ENCODE data around the gene BNIP3. TPM values are rescaled to one million over a fixed set of nuclear protein-coding genes. Genes with fewer than 3 reads are reported as not detected.
"Not testable (repeated sequence)": the region's sequence is repeated elsewhere in the genome, so short reads cannot be mapped to it uniquely, and the experiment has no call there.

Gene BNIP3
- polyA plus RNA-seq, 1 donor = 50.6 TPM

- no peak for DNase-seq
- Histone ChIP-seq H3K4me1 (ENCODE audit: control insufficient read depth, insufficient read depth, low read length) (no peaks in the 10 kb centered on the region), H3K27ac (ENCODE audit: low read length) (no peak overlapping the region), H3K9me3 (ENCODE audit: control insufficient read depth, low read depth, low read length) (no peaks in the 10 kb centered on the region), H3K36me3 (ENCODE audit: control insufficient read depth, insufficient read depth, low read length) (peaks cover 7% of the 10 kb centered on the region), H3K27me3 (ENCODE audit: control insufficient read depth, insufficient read depth, low read length) (no peaks in the 10 kb centered on the region), H3K4me3 (ENCODE audit: low read length) (no peak overlapping the region)
- WGBS (ENCODE audit: insufficient coverage, low lambda C conversion rate) = 100% methylated on average over 3 of the region's 11 CpGs
These were observed 58.5 kb downstream of the BNIP3 start for GRCh38 chr10:131923038-131923756.

- WGBS (ENCODE audit: insufficient coverage, low lambda C conversion rate) = no CpG with 5 or more reads among the region's 8 CpGs
- H3K9me3 ChIP-seq (ENCODE audit: control insufficient read depth, low read depth, low read length) = no peaks in the 10 kb centered on the region
- H3K27me3 ChIP-seq (ENCODE audit: control insufficient read depth, insufficient read depth, low read length) = no peaks in the 10 kb centered on the region
- no peaks in the 10 kb centered on the region for H3K4me1 ChIP-seq (ENCODE audit: control insufficient read depth, insufficient read depth, low read length)
- DNase-seq = no peak
- no peak overlapping the region for H3K27ac ChIP-seq (ENCODE audit: low read length)
- no peak overlapping the region for H3K4me3 ChIP-seq (ENCODE audit: low read length)
- H3K36me3 ChIP-seq (ENCODE audit: control insufficient read depth, insufficient read depth, low read length) = no peaks in the 10 kb centered on the region
These were observed 60.5 kb downstream of the BNIP3 start for GRCh38 chr10:131921184-131921583.

- Histone ChIP-seq H3K27ac (ENCODE audit: low read length) (no peak overlapping the region), H3K4me1 (ENCODE audit: control insufficient read depth, insufficient read depth, low read length) (no peaks in the 10 kb centered on the region), H3K4me3 (ENCODE audit: low read length) (no peak overlapping the region), H3K9me3 (ENCODE audit: control insufficient read depth, low read depth, low read length) (no peaks in the 10 kb centered on the region), H3K36me3 (ENCODE audit: control insufficient read depth, insufficient read depth, low read length) (no peaks in the 10 kb centered on the region), H3K27me3 (ENCODE audit: control insufficient read depth, insufficient read depth, low read length) (no peaks in the 10 kb centered on the region)
- DNase-seq = no peak
- no CpG with 5 or more reads among the region's 5 CpGs for WGBS (ENCODE audit: insufficient coverage, low lambda C conversion rate)
These were observed 61.0 kb downstream of the BNIP3 start for GRCh38 chr10:131920693-131921092.

- no CpG with 5 or more reads among the region's 11 CpGs for WGBS (ENCODE audit: insufficient coverage, low lambda C conversion rate)
- H3K4me3 ChIP-seq (ENCODE audit: low read length) = no peak overlapping the region
- H3K27ac ChIP-seq (ENCODE audit: low read length) = no peak overlapping the region
- no peaks in the 10 kb centered on the region for H3K9me3 ChIP-seq (ENCODE audit: control insufficient read depth, low read depth, low read length)
- no peaks in the 10 kb centered on the region for H3K27me3 ChIP-seq (ENCODE audit: control insufficient read depth, insufficient read depth, low read length)
- no peaks in the 10 kb centered on the region for H3K4me1 ChIP-seq (ENCODE audit: control insufficient read depth, insufficient read depth, low read length)
- H3K36me3 ChIP-seq (ENCODE audit: control insufficient read depth, insufficient read depth, low read length) = no peaks in the 10 kb centered on the region
- no peak for DNase-seq
These were observed 61.6 kb downstream of the BNIP3 start for GRCh38 chr10:131920151-131920550.

GRCh38 chr10:131919461-131919860 is 62.3 kb downstream of the BNIP3 start:
- H3K27ac ChIP-seq (ENCODE audit: low read length); DNase-seq; H3K27me3 ChIP-seq (ENCODE audit: control insufficient read depth, insufficient read depth, low read length); H3K9me3 ChIP-seq (ENCODE audit: control insufficient read depth, low read depth, low read length); H3K4me1 ChIP-seq (ENCODE audit: control insufficient read depth, insufficient read depth, low read length); H3K4me3 ChIP-seq (ENCODE audit: low read length); H3K36me3 ChIP-seq (ENCODE audit: control insufficient read depth, insufficient read depth, low read length): not testable (repeated sequence)
- 100% methylated on average over 2 of the region's 14 CpGs for WGBS (ENCODE audit: insufficient coverage, low lambda C conversion rate)

Other genes with a start within 250 kb of the BNIP3 start
- gene PPP2R2D, start 80.9 kb downstream of the BNIP3 start, polyA plus RNA-seq = 36.4 TPM
- 0.45 TPM for gene JAKMIP3, start 84.0 kb upstream of the BNIP3 start, polyA plus RNA-seq
- gene DPYSL4, start 205.0 kb upstream of the BNIP3 start, polyA plus RNA-seq = 4.6 TPM